SK-N-SH (cell line): ENCODE data around the gene CBFA2T2. TPM values are rescaled to one million over a fixed set of nuclear protein-coding genes. Genes with fewer than 3 reads are reported as not detected.

Source experiments
- CTCF ChIA-PET: fragments of 300-600, 350-600 bp; formaldehyde crosslinking; extraction: SDS; loops from one replicate; lab custom pipeline; 2021; lab: Yijun Ruan, JAX
- POLR2A ChIA-PET: fragments of 350-600 bp; sonication (Branson Sonifier 250); formaldehyde crosslinking; extraction: SDS; loops from one replicate; lab custom pipeline; 2020; ENCODE audit warnings: antibody characterized with exemption, inconsistent platforms; lab: Yijun Ruan, JAX
- DNase-seq: peaks from one replicate; pipeline ENCODE4 v3.0.0; 2012
- H2AFZ ChIP-seq: fragments of 200-600 bp; sonication (generic); 2 replicates; pipeline ENCODE4 v1.8.1; 2016; ENCODE audit warnings: antibody characterized with exemption, mild to moderate bottlenecking, low read depth
- H3F3A ChIP-seq: fragments of 200-600 bp; sonication (generic); replicated peaks from 2 replicates; pipeline ENCODE3; 2016; ENCODE audit warnings: antibody characterized with exemption, mild to moderate bottlenecking; ENCODE audit not compliant: insufficient read depth
- H3K27ac ChIP-seq, 2 experiments: fragments of 200-500 bp in 1 of 2; fragments of 200-600 bp in 1 of 2; sonication (Bioruptor generic) in 1 of 2; sonication (generic), shearing (Covaris generic) in 1 of 2; 2 replicates each; pipeline versions ENCODE4 v1.5.1 to v1.6.1; 2014 to 2016; ENCODE audit warnings: low read depth in 2 of 2, inconsistent platforms in 1 of 2, low read length in 1 of 2, mild to moderate bottlenecking in 1 of 2, mixed read lengths in 1 of 2
- H3K27me3 ChIP-seq: fragments of 200-600 bp; sonication (generic), shearing (Covaris generic); 2 replicates; pipeline ENCODE4 v1.6.1; 2016; ENCODE audit warnings: mixed run types; ENCODE audit not compliant: insufficient read depth
- H3K36me3 ChIP-seq, 2 experiments: fragments of 200-500 bp in 1 of 2; fragments of 200-600 bp in 1 of 2; sonication (Bioruptor generic) in 1 of 2; sonication (generic) in 1 of 2; replicated peaks in 1 of 2; 2 replicates each; pipeline versions ENCODE3 to v1.5.1; 2014 to 2016; ENCODE audit warnings: low read length in 1 of 2, mild to moderate bottlenecking in 1 of 2; ENCODE audit not compliant: insufficient read depth in 2 of 2, control insufficient read depth in 1 of 2
- H3K4me1 ChIP-seq, 2 experiments: fragments of 200-500 bp in 1 of 2; fragments of 200-600 bp in 1 of 2; sonication (Bioruptor generic) in 1 of 2; sonication (generic), shearing (Covaris generic) in 1 of 2; 2 replicates each; pipeline versions ENCODE4 v1.5.1 to v1.6.1; 2014 to 2016; ENCODE audit warnings: low read depth in 1 of 2, low read length in 1 of 2, mixed run types in 1 of 2; ENCODE audit not compliant: insufficient read depth in 2 of 2, control insufficient read depth in 1 of 2
- H3K4me2 ChIP-seq: fragments of 200-600 bp; sonication (generic), shearing (Covaris generic); 2 replicates; pipeline ENCODE4 v1.6.1; 2017; ENCODE audit warnings: mixed run types
- H3K4me3 ChIP-seq, 2 experiments: fragments of 200-500 bp in 1 of 2; fragments of 200-600 bp in 1 of 2; sonication (Bioruptor generic) in 1 of 2; sonication (generic), shearing (Covaris generic) in 1 of 2; 2 replicates each; pipeline versions ENCODE4 v1.5.1 to v1.8.1; 2014 to 2016; ENCODE audit warnings: low read depth in 2 of 2, inconsistent platforms in 1 of 2, low read length in 1 of 2, mild to moderate bottlenecking in 1 of 2, mixed read lengths in 1 of 2, moderate library complexity in 1 of 2
- H3K79me2 ChIP-seq: fragments of 200-600 bp; sonication (generic); 2 replicates; pipeline ENCODE4 v1.8.1; 2017; ENCODE audit warnings: mild to moderate bottlenecking; ENCODE audit not compliant: insufficient read depth
- H3K9ac ChIP-seq: fragments of 200-600 bp; sonication (generic); 2 replicates; pipeline ENCODE4 v1.6.1; 2017; ENCODE audit warnings: mixed run types
- H3K9me2 ChIP-seq: fragments of 200-600 bp; sonication (generic); 2 replicates; pipeline ENCODE4 v1.6.1; 2017; ENCODE audit warnings: mixed run types
- H3K9me3 ChIP-seq: fragments of 200-600 bp; sonication (generic); 2 replicates; pipeline ENCODE4 v1.6.1; 2017; ENCODE audit warnings: mixed run types, mild to moderate bottlenecking, moderate library complexity
- H4K20me1 ChIP-seq: fragments of 200-600 bp; sonication (generic); 2 replicates; pipeline ENCODE4 v1.6.1; 2017; ENCODE audit warnings: mild to moderate bottlenecking, mixed run types; ENCODE audit not compliant: insufficient read depth
- CHD2 ChIP-seq: fragments of 150-350 bp; IDR thresholded peaks from 2 replicates; pipeline ENCODE4 v1.6.1; 2018; ENCODE audit warnings: low read length; ENCODE audit not compliant: partially characterized antibody
- EP300 ChIP-seq, 2 experiments: IDR thresholded peaks; 2 replicates each; pipeline versions ENCODE4 v1.4.0 to v1.6.1; 2012; ENCODE audit warnings: borderline replicate concordance in 1 of 2, low read depth in 1 of 2, low read length in 1 of 2
- EZH2phosphoT487 ChIP-seq: fragments of 200-600 bp; sonication (generic); IDR thresholded peaks from 2 replicates; pipeline ENCODE4 v1.6.1; 2017; ENCODE audit warnings: low read depth, mixed run types, mild to moderate bottlenecking, antibody characterized with exemption, moderate library complexity, borderline replicate concordance
- FOXM1 ChIP-seq: IDR thresholded peaks from 2 replicates; pipeline ENCODE4 v1.4.0; 2012; ENCODE audit warnings: low read depth, mild to moderate bottlenecking
- MEF2A ChIP-seq: IDR thresholded peaks from 2 replicates; pipeline ENCODE4 v1.4.0; 2012; ENCODE audit warnings: low read depth, borderline replicate concordance
- MXI1 ChIP-seq: IDR thresholded peaks from 2 replicates; pipeline ENCODE4 v1.6.1; 2012; ENCODE audit warnings: mild to moderate bottlenecking, low read depth, low read length, improper control_type of control experiment
- NFIC ChIP-seq: IDR thresholded peaks from 2 replicates; pipeline ENCODE4 v1.4.0; 2012; ENCODE audit warnings: borderline replicate concordance
- NRF1 ChIP-seq: IDR thresholded peaks from 2 replicates; pipeline ENCODE4 v1.6.1; 2012; ENCODE audit warnings: low read depth, mild to moderate bottlenecking, low read length
- RAD21 ChIP-seq: IDR thresholded peaks from 2 replicates; pipeline ENCODE4 v1.6.1; 2012; ENCODE audit warnings: mild to moderate bottlenecking, low read length
- RCOR1 ChIP-seq: fragments of 150-350 bp; IDR thresholded peaks from 2 replicates; pipeline ENCODE4 v1.6.1; 2017; ENCODE audit warnings: antibody characterized with exemption, low read length
- REST ChIP-seq: IDR thresholded peaks from 2 replicates; pipeline ENCODE4 v1.6.1; 2012; ENCODE audit warnings: mild to moderate bottlenecking, low read depth, low read length, moderate library complexity
- SIN3A ChIP-seq: IDR thresholded peaks from 2 replicates; pipeline ENCODE4 v1.6.1; 2012; ENCODE audit warnings: low read depth, mild to moderate bottlenecking, low read length, moderate library complexity, borderline replicate concordance
- SMC3 ChIP-seq: IDR thresholded peaks from 2 replicates; pipeline ENCODE4 v1.6.1; 2012; ENCODE audit warnings: low read depth, low read length, improper control_type of control experiment
- TCF12 ChIP-seq: IDR thresholded peaks from 2 replicates; pipeline ENCODE4 v1.4.0; 2012
- TEAD4 ChIP-seq: IDR thresholded peaks from 2 replicates; pipeline ENCODE4 v1.4.0; 2012; ENCODE audit warnings: mild to moderate bottlenecking, borderline replicate concordance; ENCODE audit not compliant: insufficient read depth
- ZBTB33 ChIP-seq: IDR thresholded peaks from 2 replicates; pipeline ENCODE4 v1.4.0; 2012; ENCODE audit warnings: low read depth, borderline replicate concordance
- WGBS: methylation state at CpG from one replicate; pipeline ENCODE4 v1.1.6; 2017; ENCODE audit warnings: low lambda C conversion rate; 5-methylcytosine and 5-hydroxymethylcytosine counted together
- polyA plus RNA-seq, 3 experiments: library from polyadenylated mRNA; depleted of rRNA; stranded (reverse); fragments of >200 nt; gene quantifications; 2 replicates each; pipeline ENCODE4 v1.2.3, GENCODE V29; 2012
- TF ChIP-seq, protein P1 (sequence below): fragments of 200-600 bp; sonication (generic); IDR thresholded peaks from 2 replicates; pipeline ENCODE4 v1.6.1; 2017; ENCODE audit warnings: antibody characterized with exemption, mild to moderate bottlenecking, moderate library complexity
- TF ChIP-seq, protein P2 (sequence below): IDR thresholded peaks from 2 replicates; pipeline ENCODE4 v1.4.0; 2012; ENCODE audit warnings: low read depth
- TF ChIP-seq, protein P3 (sequence below): fragments of 150-350 bp; IDR thresholded peaks from 2 replicates; pipeline ENCODE4 v1.6.1; 2016; ENCODE audit warnings: mild to moderate bottlenecking, low read depth, low read length

Gene CBFA2T2
- polyA plus RNA-seq, 1 of the 3 experiments (the other 2 are of a cell fraction): 11.0 TPM

GRCh38 chr20:33667676-33668465, 178.0 kb downstream of the CBFA2T2 start:
- H4K20me1 ChIP-seq: 0 out of 2 replicates have a peak, but pooled peaks cover 4% of the 10 kb centered on the region
- peaks cover 8 to 17% of the 10 kb centered on the region in 2 experiments for H3K36me3 ChIP-seq
- peak; percentile 86 for TF ChIP-seq RAD21
- TF ChIP-seq TEAD4: no peak
- TF ChIP-seq FOXM1: no peak
- no peak for TF ChIP-seq EZH2phosphoT487
- TF ChIP-seq, protein P1, sequence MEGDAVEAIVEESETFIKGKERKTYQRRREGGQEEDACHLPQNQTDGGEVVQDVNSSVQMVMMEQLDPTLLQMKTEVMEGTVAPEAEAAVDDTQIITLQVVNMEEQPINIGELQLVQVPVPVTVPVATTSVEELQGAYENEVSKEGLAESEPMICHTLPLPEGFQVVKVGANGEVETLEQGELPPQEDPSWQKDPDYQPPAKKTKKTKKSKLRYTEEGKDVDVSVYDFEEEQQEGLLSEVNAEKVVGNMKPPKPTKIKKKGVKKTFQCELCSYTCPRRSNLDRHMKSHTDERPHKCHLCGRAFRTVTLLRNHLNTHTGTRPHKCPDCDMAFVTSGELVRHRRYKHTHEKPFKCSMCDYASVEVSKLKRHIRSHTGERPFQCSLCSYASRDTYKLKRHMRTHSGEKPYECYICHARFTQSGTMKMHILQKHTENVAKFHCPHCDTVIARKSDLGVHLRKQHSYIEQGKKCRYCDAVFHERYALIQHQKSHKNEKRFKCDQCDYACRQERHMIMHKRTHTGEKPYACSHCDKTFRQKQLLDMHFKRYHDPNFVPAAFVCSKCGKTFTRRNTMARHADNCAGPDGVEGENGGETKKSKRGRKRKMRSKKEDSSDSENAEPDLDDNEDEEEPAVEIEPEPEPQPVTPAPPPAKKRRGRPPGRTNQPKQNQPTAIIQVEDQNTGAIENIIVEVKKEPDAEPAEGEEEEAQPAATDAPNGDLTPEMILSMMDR: peak; percentile 66
- peak; percentile 23 for TF ChIP-seq CHD2
- peak; percentile 79 for TF ChIP-seq SMC3
- TF ChIP-seq, protein P2, sequence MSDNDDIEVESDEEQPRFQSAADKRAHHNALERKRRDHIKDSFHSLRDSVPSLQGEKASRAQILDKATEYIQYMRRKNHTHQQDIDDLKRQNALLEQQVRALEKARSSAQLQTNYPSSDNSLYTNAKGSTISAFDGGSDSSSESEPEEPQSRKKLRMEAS: peak; percentile 72; the same call in 1 of the 2 replicates
- TF ChIP-seq REST: no peak
- no peak for TF ChIP-seq SIN3A
- no peak for TF ChIP-seq TCF12
- no peak for TF ChIP-seq EP300 (IDR thresholded peaks at IDR 0.05; ENCODE audit: borderline replicate concordance in 1 of 2, low read depth in 1 of 2, low read length in 1 of 2)
- no peak for TF ChIP-seq NRF1
- no peak for TF ChIP-seq ZBTB33
- 0 out of 2 replicates have a peak, but pooled peaks have one; percentile 10 for TF ChIP-seq RCOR1
- TF ChIP-seq MEF2A: no peak
- peak; percentile 18; the same call in 1 of the 2 replicates for TF ChIP-seq MXI1
- TF ChIP-seq NFIC: no peak
- TF ChIP-seq, protein P3, sequence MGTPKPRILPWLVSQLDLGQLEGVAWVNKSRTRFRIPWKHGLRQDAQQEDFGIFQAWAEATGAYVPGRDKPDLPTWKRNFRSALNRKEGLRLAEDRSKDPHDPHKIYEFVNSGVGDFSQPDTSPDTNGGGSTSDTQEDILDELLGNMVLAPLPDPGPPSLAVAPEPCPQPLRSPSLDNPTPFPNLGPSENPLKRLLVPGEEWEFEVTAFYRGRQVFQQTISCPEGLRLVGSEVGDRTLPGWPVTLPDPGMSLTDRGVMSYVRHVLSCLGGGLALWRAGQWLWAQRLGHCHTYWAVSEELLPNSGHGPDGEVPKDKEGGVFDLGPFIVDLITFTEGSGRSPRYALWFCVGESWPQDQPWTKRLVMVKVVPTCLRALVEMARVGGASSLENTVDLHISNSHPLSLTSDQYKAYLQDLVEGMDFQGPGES: no peak
- no peaks in the 10 kb centered on the region for H3K27me3 ChIP-seq
- 60% methylated on average over 11 of the region's 47 CpGs for WGBS
- no peak overlapping the region for H2AFZ ChIP-seq
- DNase-seq: peak; percentile 92
- H3K9me3 ChIP-seq: no peaks in the 10 kb centered on the region
- peaks cover 25% of the 10 kb centered on the region for H3F3A ChIP-seq
- H3K79me2 ChIP-seq: peaks cover 4% of the 10 kb centered on the region; the same call in 1 of the 2 replicates
- H3K4me2 ChIP-seq: peak overlapping the region; percentile 75; the same call in 1 of the 2 replicates
- CTCF ChIA-PET: interaction anchor here (0.6 to 10.6 kb wide), 66 partner anchors 8 to 766 kb away, joined by 3 to 114 read pairs (median 4); partner anchors contain the start of genes CBFA2T2, CDK5RAP1, PXMP4 and SNTA1
- peak overlapping the region; percentile 41 to 52; a peak in 2 of 4 replicates for H3K4me3 ChIP-seq
- H3K27ac ChIP-seq: peak overlapping the region in 1 of 2 experiments; percentile 54; a peak in 1 of 4 replicates
- peaks cover 7 to 45% of the 10 kb centered on the region in 2 experiments; a peak in 2 of 4 replicates for H3K4me1 ChIP-seq
- H3K9ac ChIP-seq: no peak overlapping the region
- POLR2A ChIA-PET: interaction anchor here (0.8 to 1.6 kb wide), 9 partner anchors 14 to 224 kb away, joined by 3 to 5 read pairs (median 3); partner anchors contain the start of genes CBFA2T2 and SNTA1
- H3K9me2 ChIP-seq: no peaks in the 10 kb centered on the region
